A549 (cell line): ENCODE data around the gene ABL1.

Experiments
- CTCF ChIP-seq: fragments of >200 bp; sonication (Bioruptor Twin); formaldehyde crosslinking; IDR thresholded peaks from 3 replicates; pipeline ENCODE4 v1.5.1; 2016
- FOXS1 ChIP-seq: fragments of 250-450 bp; sonication (Bioruptor Pico); IDR thresholded peaks from 2 replicates; pipeline ENCODE4 v1.5.0; 2020; ENCODE audit warnings: mild to moderate bottlenecking, moderate library complexity
- MAX ChIP-seq: IDR thresholded peaks from 2 replicates; pipeline ENCODE4 v1.6.1; 2012
- NPAS2 ChIP-seq: fragments of 250-450 bp; sonication (Bioruptor Pico); IDR thresholded peaks from 2 replicates; pipeline ENCODE4 v1.8.0; 2022; ENCODE audit warnings: mild to moderate bottlenecking, moderate library complexity, borderline replicate concordance
- RFX5 ChIP-seq: fragments of 450-650 bp; IDR thresholded peaks from 2 replicates; pipeline ENCODE4 v1.7.1; 2014; ENCODE audit warnings: antibody characterized with exemption, mild to moderate bottlenecking, moderate library complexity
- SMC3 ChIP-seq: fragments of >200 bp; sonication (Bioruptor Twin); formaldehyde crosslinking; IDR thresholded peaks from 3 replicates; pipeline ENCODE4 v1.6.1; 2018; ENCODE audit warnings: inconsistent platforms

GRCh38 chr9:130794923-130795495 is 40.0 kb upstream of the ABL1 start:
- no peak for TF ChIP-seq SMC3
- TF ChIP-seq RFX5 = no peak
- no peak for TF ChIP-seq NPAS2 (CRISPR knock-in tag)
- TF ChIP-seq CTCF = no peak
- no peak for TF ChIP-seq MAX
- no peak for TF ChIP-seq FOXS1 (CRISPR knock-in tag)
